SK-N-MC (cell line): ENCODE measurements around the gene MSRB1.

Experiments used
- EZH2 ChIP-seq: fragments of 200-600 bp; sonication (generic); IDR thresholded peaks from one replicate; pipeline ENCODE4 v1.6.1; 2017; ENCODE audit warnings: antibody characterized with exemption
- FOXP2 ChIP-seq: optimal IDR thresholded peaks from 2 replicates; pipeline ENCODE3; 2011; ENCODE audit warnings: mild to moderate bottlenecking, moderate library complexity; ENCODE audit not compliant: insufficient read depth; ENCODE audit errors: extremely low read length, control extremely low read depth
- POLR2AphosphoS5 ChIP-seq: IDR thresholded peaks from 2 replicates; pipeline ENCODE4 v1.6.1; 2012; ENCODE audit warnings: mild to moderate bottlenecking, low read depth, low read length, borderline replicate concordance

DNA sequence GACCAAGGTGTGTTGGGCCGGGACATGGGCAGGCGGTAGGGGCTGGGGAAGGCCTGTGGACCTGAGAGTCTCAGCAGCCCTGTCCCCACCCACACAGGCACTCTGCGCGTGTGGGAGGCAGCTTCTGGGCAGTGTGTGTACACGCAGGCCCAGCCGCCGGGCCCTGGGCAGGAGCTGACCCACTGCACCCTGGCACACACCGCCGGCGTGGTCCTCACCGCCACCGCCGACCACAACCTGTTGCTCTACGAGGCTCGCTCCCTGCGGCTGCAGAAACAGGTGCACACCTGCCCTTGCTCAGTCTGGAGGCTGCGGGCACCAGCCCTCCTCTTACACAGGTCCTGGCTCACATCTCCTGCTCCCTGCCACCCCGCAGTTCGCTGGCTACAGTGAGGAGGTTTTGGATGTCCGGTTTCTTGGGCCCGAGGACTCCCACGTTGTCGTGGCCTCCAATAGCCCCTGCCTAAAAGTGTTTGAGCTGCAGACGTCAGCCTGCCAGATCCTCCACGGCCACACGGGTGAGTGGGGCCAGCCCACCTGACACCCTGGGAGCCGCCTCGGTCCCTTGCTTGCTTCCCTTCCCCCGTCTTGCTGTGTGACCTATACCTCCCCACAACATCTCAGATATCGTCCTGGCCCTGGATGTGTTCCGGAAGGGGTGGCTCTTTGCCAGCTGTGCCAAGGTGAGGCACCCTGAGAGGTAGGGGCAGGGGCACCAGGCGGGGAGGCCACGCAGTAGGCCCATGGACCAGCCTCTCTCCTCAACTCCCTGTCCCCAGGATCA is 32.6 kb upstream of the MSRB1 start:
- TF ChIP-seq POLR2AphosphoS5 (no peak), EZH2 (no peak), FOXP2 (no peak)
